ENCODE data around the gene MBOAT7.
A peak's percentile ranks its signal among the peaks of the same experiment; 100 is the strongest.

The MBOAT7 gene

DNA sequence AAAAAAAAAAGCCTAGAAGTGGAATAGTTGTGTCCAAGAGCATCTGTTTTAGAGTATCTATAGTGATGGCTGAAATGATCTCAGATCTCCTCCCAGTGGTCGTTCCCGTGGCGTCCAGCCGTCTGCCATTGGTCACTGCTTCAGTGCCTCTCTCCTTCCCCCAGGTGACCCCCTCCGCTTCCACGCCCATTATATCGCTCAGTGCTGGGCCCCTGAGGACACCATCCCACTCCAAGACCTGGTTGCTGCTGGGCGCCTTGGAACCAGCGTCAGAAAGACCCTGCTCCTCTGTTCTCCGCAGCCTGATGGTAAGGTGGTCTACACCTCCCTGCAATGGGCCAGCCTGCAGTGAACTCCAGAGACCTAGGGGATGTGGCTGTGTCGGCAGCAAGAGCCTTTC is 3.6 kb upstream of the MBOAT7 start:
- no peak overlapping the region for H3K27ac ChIP-seq
- TF ChIP-seq CTCF (IDR thresholded peaks at IDR 0.05), result no peak

DNA sequence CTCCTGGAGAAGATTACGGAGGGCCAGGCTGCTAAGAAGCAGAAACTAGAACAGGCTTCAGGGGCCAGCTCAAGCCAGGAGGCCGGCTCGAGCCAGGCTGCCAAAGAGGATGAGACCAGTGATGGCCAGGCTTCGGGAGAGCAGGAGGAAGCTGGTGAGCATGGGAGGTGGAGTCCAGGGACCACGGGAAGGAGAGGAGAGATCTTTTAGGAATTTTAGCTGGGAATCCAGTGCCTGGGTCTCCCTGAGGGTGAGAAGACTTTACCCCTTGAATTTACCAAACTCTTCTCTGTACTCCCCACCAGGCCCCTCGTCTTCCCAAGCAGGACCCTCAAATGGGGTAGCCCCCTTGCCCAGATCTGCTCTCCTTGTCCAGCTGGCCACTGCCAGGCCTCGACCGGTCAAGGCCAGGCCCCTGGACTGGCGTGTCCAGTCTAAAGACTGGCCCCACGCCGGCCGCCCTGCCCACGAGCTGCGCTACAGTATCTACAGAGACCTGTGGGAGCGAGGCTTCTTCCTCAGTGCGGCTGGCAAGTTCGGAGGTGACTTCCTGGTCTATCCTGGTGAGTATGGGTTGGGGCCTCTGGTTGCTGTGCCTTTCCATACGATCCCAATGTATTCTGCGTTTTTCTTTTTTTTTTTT is 2.6 kb upstream of the MBOAT7 start:
- Histone ChIP-seq H3K4me3 (peak overlapping the region; percentile 94), H3K27ac (peak overlapping the region; percentile 95 to 99)
- no peak for TF ChIP-seq CTCF (IDR thresholded peaks at IDR 0.05)
- no peak for DNase-seq (ENCODE audit: low spot score)

More for the DNA sequence above, 3.6 kb upstream of the MBOAT7 start:
- no peak overlapping the region for H3K4me3 ChIP-seq
- no peak for DNase-seq (ENCODE audit: low spot score)

DNA sequence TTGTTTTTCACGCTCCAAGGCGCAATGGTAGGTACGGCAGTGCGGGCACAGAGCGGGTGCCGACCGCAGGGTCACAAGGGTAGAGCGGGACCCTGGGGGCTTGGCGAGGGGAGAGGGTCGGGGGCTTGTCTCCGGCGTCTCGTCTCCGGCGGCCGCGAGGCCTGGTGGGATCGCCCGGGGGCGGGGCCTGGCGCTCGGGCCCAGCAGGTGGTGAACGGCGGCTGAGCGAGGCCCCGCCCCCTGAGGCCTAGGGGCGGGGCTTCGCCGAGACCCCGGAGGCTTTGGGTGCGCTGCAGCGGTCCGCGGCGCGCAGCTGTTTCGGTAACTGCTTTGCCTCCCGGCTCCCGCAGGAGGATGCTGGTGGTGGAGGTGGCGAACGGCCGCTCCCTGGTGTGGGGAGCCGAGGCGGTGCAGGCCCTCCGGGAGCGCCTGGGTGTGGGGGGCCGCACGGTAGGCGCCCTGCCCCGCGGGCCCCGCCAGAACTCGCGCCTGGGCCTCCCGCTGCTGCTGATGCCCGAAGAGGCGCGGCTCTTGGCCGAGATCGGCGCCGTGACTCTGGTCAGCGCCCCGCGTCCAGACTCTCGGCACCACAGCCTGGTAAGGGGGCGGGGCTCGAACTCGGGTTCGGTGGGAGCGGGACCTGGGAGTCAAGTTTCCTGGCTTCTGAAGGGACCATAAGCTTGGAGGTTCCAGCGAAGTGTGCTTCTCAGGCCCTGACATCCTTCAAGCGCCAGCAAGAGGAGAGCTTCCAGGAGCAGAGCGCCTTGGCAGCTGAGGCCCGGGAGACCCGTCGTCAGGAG is 1.8 kb upstream of the MBOAT7 start, which contains the start of gene TSEN34:
Gene TSEN34 (plus strand): TSS at position 298 of the 800 bp plus-strand sequence. CDS start 57 bp downstream, at position 355.
- Histone ChIP-seq H3K4me3 (peak within 1 kb of the TSS; percentile 94), H3K27ac (peak within 1 kb of the TSS; percentile 95 to 99)
- TF ChIP-seq CTCF (IDR thresholded peaks at IDR 0.05), result no peak
- peak; percentile 86 for DNase-seq (ENCODE audit: low spot score)

DNA sequence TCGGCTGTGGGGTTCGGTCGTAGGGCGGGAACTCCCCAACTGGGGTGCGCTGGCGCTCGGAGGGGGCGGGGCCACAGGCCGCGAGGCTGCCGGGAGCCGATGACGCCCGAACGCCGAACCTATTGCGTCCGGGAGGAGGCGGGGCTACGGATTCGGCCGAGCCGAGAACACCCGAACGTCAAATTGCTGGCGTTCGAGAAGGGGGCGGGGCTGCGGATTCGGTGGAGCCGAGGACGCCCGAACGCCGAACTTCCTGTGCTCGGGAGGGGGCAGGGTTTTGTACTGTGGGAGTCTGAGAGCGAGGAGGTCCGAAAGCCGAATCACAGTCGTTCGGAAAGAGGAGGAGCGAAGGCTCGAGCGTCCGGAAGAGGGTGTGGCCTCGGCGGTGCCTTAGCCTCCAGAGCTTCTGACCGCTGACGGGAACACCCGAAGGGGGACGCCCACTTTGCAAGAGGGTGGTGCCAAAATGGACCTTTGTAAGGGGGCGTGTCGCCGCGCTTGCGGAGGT is 1.2 kb upstream of the MBOAT7 start:
- Histone ChIP-seq H3K27ac (peak overlapping the region; percentile 95 to 99), H3K4me3 (peak overlapping the region; percentile 94)
- no peak for TF ChIP-seq CTCF (IDR thresholded peaks at IDR 0.05)
- DNase-seq (ENCODE audit: low spot score), result peak; percentile 100

GRCh38 chr19:54189735-54190502 is 539 bp upstream of the MBOAT7 start:
- TF ChIP-seq CTCF (IDR thresholded peaks at IDR 0.05), result no peak
- peak; percentile 100 for DNase-seq (ENCODE audit: low spot score)
- Histone ChIP-seq H3K4me3 (peak overlapping the region; percentile 94), H3K27ac (peak overlapping the region; percentile 95 to 99)

GRCh38 chr19:54188215-54188871 is 1.0 kb downstream of the MBOAT7 start:
- H3K4me3 ChIP-seq, result peak overlapping the region; percentile 94
- no peak for DNase-seq (ENCODE audit: low spot score)
- no peak for TF ChIP-seq CTCF (IDR thresholded peaks at IDR 0.05)
- peak overlapping the region; percentile 95 to 99 for H3K27ac ChIP-seq

Data from coronary artery (tissue), 2 donors.